ENCODE data around the gene LRRK1.
A peak's percentile ranks its signal among the peaks of the same experiment; 100 is the strongest.

LRRK1 gene

GRCh38 chr15:100913961-100914360 is 5.2 kb upstream of the LRRK1 start:
- TF ChIP-seq CREB1 (IDR thresholded peaks at IDR 0.05; ENCODE audit: low read depth) (no peak), FOXM1 (IDR thresholded peaks at IDR 0.05; ENCODE audit: borderline replicate concordance, low read depth) (no peak), TAF1 (IDR thresholded peaks at IDR 0.05; ENCODE audit: low read depth) (no peak), ZBTB7A (IDR thresholded peaks at IDR 0.05; ENCODE audit: low read depth) (no peak), NFIC (IDR thresholded peaks at IDR 0.05) (no peak), TCF12 (IDR thresholded peaks at IDR 0.05; ENCODE audit: low read depth) (no peak), USF1 (IDR thresholded peaks at IDR 0.05) (no peak), EP300 (IDR thresholded peaks at IDR 0.05; ENCODE audit: borderline replicate concordance) (no peak), TEAD4 (IDR thresholded peaks at IDR 0.05) (no peak), CEBPB (IDR thresholded peaks at IDR 0.05) (no peak), REST (IDR thresholded peaks at IDR 0.05; ENCODE audit: low read depth) (no peak), RAD21 (IDR thresholded peaks at IDR 0.05; ENCODE audit: low read depth) (no peak), MAX (IDR thresholded peaks at IDR 0.05) (no peak), EGR1 (IDR thresholded peaks at IDR 0.05) (no peak)

GRCh38 chr15:100914876-100915275 is 4.3 kb upstream of the LRRK1 start:
- TF ChIP-seq CREB1 (IDR thresholded peaks at IDR 0.05; ENCODE audit: low read depth) = no peak

- TF ChIP-seq RAD21 (IDR thresholded peaks at IDR 0.05; ENCODE audit: low read depth) (peak; percentile 74), MAX (IDR thresholded peaks at IDR 0.05) (peak; percentile 72), TEAD4 (IDR thresholded peaks at IDR 0.05) (0 out of 2 replicates have a peak, but pooled peaks have one; percentile 16), TAF1 (IDR thresholded peaks at IDR 0.05; ENCODE audit: low read depth) (0 out of 2 replicates have a peak, but pooled peaks have one; percentile 24), ZBTB7A (IDR thresholded peaks at IDR 0.05; ENCODE audit: low read depth) (peak; percentile 32; the same call in 1 of the 2 replicates), EGR1 (IDR thresholded peaks at IDR 0.05) (no peak), CREB1 (IDR thresholded peaks at IDR 0.05; ENCODE audit: low read depth) (no peak)
These were observed 995 bp upstream of the LRRK1 start for GRCh38 chr15:100918034-100918689.

GRCh38 chr15:100919481-100920405 is 586 bp downstream of the LRRK1 start:
- TF ChIP-seq CREB1 (IDR thresholded peaks at IDR 0.05; ENCODE audit: low read depth) (no peak), FOXM1 (IDR thresholded peaks at IDR 0.05; ENCODE audit: borderline replicate concordance, low read depth) (no peak), ZBTB7A (IDR thresholded peaks at IDR 0.05; ENCODE audit: low read depth) (no peak; the same call in 1 of the 2 replicates), TCF12 (IDR thresholded peaks at IDR 0.05; ENCODE audit: low read depth) (no peak), RAD21 (IDR thresholded peaks at IDR 0.05; ENCODE audit: low read depth) (no peak), EGR1 (IDR thresholded peaks at IDR 0.05) (no peak), EP300 (IDR thresholded peaks at IDR 0.05; ENCODE audit: borderline replicate concordance) (no peak), REST (IDR thresholded peaks at IDR 0.05; ENCODE audit: low read depth) (no peak), TEAD4 (IDR thresholded peaks at IDR 0.05) (no peak), MAX (IDR thresholded peaks at IDR 0.05) (no peak), NFIC (IDR thresholded peaks at IDR 0.05) (no peak), CEBPB (IDR thresholded peaks at IDR 0.05) (no peak), YY1 (IDR thresholded peaks at IDR 0.05; ENCODE audit: low read depth) (no peak), TAF1 (IDR thresholded peaks at IDR 0.05; ENCODE audit: low read depth) (no peak), USF1 (IDR thresholded peaks at IDR 0.05) (no peak)

- TF ChIP-seq USF1 (IDR thresholded peaks at IDR 0.05) = no peak
- no peak for TF ChIP-seq TCF12 (IDR thresholded peaks at IDR 0.05; ENCODE audit: low read depth)
- TF ChIP-seq MAX (IDR thresholded peaks at IDR 0.05) = no peak
- TF ChIP-seq RAD21 (IDR thresholded peaks at IDR 0.05; ENCODE audit: low read depth) = no peak
- no peak for TF ChIP-seq EGR1 (IDR thresholded peaks at IDR 0.05)
- no peak for TF ChIP-seq TEAD4 (IDR thresholded peaks at IDR 0.05)
- TF ChIP-seq NFIC (IDR thresholded peaks at IDR 0.05) = no peak
- no peak for TF ChIP-seq CREB1 (IDR thresholded peaks at IDR 0.05; ENCODE audit: low read depth)
- no peak for TF ChIP-seq TAF1 (IDR thresholded peaks at IDR 0.05; ENCODE audit: low read depth)
- TF ChIP-seq YY1 (IDR thresholded peaks at IDR 0.05; ENCODE audit: low read depth) = no peak
- TF ChIP-seq FOXM1 (IDR thresholded peaks at IDR 0.05; ENCODE audit: borderline replicate concordance, low read depth) = no peak
- no peak for TF ChIP-seq ZBTB7A (IDR thresholded peaks at IDR 0.05; ENCODE audit: low read depth)
- TF ChIP-seq REST (IDR thresholded peaks at IDR 0.05; ENCODE audit: low read depth) = no peak
These were observed 1.5 kb downstream of the LRRK1 start for GRCh38 chr15:100920516-100921135.
